GM18526 (cell line): Measurements from ENCODE around the gene TSPAN18.

Experiments
- POLR2A ChIP-seq: IDR thresholded peaks from 3 replicates; pipeline ENCODE4 v1.6.1; 2011; ENCODE audit not compliant: insufficient read length; ENCODE audit errors: extremely low read depth

The TSPAN18 gene

DNA sequence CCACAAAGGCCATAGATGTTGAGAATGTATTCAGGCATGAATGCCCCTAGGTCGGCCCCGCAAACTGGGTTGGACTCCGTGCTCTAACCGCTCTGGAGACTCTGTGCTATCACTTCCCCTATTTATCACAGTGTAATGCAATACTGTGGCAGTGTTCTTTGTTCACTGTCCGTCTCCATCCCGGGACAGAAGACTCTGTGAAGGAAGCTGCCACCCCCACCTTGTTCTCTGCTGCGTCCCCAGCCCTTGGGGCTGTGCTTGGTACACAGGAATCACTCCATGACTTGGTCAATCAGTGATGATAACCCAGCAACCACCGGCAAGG lies 57.6 kb downstream of the TSPAN18 start:
- TF ChIP-seq POLR2A = no peak

GRCh38 chr11:44784851-44785250 lies 58.1 kb downstream of the TSPAN18 start:
- TF ChIP-seq POLR2A = no peak

DNA sequence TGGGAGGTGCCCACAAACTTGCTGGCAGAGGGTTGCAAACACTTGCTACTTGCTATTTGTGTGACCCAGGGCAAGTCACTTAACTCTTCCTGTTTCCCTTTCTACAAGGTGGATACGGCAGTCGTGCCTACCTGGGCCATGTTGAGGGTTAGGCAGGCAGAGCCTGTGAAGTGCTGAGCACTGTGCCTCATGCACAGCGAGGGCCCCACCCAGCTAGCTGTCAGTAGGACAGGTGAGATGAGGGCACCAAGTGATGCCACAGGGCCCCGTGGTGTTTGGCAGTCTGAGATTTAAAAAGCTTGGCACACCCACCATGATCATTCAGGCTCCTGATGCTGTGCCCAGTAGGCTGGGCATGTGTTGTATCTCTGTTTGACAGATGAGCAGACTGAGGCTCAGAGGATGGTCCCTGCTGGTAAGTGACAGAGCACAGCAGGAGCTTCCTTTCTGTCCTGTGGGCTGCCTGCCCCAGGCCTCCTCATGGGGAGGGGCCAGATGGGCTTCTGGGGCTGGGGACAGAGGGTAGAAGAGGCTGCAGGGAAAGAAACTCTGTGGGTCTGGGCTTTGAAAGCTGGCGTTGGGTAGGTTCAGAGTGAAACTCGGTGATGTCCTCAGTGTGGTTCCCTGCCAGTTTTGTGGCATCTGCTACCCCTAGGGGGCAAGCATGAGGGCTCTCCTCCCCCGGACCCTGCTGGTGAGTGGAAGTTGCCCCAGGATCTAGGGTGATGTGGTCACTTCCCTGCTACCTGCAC lies 59.3 kb downstream of the TSPAN18 start:
- no peak for TF ChIP-seq POLR2A

DNA sequence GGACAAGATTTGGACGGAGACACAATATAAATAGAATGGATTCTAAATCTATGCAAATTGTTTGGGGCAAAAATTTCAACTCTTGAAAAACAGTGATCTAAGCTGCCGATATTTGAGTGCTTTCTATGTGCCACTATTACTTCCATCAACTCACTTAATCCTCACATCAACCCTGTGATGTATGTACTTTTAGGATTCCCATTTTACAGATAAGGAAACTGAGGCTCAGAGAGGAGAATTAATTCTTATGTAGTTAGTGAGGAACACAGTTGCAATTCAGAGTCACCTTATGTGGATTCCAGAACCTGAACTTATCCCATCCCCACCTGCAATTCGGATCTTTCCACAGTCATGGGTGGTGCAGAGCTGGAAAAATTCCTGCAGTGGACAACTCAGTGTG lies 60.3 kb downstream of the TSPAN18 start:
- no peak for TF ChIP-seq POLR2A

GRCh38 chr11:44787981-44788380 lies 61.2 kb downstream of the TSPAN18 start:
- TF ChIP-seq POLR2A = no peak

DNA sequence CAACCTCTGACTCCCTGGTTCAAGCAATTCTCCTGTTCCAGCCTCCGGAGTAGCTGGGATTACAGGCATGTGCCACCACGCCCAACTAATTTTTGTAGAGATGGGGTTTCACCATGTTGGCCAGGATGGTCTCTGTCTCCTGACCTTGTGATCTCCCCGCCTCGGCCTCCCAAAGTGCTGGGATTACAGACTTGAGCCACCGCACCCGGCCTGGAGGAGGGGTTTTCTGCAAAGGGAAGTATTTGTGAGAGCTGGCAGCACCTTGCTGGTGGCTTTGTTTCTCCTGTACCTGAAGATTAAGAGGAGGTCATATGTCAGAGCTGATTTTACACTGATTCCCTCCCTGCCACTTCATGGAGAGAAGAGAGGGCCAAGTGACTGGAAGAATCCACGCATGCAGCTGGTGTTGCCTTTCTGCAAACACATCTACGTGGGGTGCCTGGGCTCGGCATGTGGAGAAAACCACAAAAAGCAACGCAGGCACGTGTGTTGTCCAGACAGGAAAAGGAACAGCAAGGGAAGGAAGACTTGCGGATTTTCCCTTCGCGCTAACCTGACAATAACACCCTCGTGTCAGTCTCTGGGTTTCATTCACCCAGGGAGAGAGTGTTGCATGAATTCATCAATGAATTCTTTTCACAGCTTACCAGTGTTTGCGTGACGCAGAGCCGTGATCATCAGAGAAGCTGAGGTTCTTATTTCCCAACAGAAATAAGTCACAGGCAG lies 61.9 kb downstream of the TSPAN18 start:
- TF ChIP-seq POLR2A = no peak

- TF ChIP-seq POLR2A = no peak
Observed at GRCh38 chr11:44789496-44789895, 62.7 kb downstream of the TSPAN18 start.

DNA sequence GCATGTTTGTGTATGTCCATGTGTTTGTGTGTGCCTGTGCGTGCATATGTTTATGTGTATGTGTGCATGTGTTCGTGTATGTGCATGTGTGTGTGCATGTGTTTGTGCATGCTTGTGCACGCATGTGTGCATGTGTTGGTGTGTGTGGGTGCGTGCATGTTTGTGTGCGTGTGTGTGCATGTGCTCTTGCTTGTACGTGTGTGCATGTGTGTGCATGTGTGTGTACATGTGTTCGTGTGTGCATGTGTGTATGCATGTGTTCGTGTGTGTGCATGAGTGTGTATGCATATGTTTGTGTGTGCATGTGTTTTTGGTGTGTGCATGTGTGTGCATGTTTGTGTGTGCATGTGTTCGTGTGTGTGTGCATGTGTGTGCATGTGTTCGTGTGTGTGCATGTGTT lies 63.4 kb downstream of the TSPAN18 start:
- no peak for TF ChIP-seq POLR2A

GRCh38 chr11:44791316-44791925 lies 64.7 kb downstream of the TSPAN18 start:
- TF ChIP-seq POLR2A = no peak

DNA sequence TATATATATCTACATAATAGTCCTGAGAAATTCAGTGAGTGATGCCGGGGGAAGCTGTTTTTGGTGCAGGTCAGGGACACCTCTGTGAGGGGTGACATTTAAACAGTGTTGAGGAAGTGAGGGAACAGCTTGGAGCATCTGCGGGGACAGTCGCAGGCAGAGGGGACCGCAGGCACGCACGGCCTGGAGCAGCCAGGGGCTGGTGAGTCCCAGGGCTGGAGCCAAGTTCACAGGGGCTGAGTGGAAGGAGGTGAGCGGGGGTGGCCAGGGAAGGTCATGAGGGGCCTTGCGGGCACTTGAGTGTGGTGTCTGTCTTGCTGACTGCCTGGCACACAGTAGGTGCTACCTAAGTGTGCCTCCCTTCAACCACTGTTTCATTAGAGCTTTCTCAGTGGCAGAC lies 65.4 kb downstream of the TSPAN18 start:
- TF ChIP-seq POLR2A = no peak

- TF ChIP-seq POLR2A = no peak
Observed at GRCh38 chr11:44793350-44794090, 66.8 kb downstream of the TSPAN18 start.

- no peak for TF ChIP-seq POLR2A
Observed at GRCh38 chr11:44795803-44796535, 69.2 kb downstream of the TSPAN18 start.

DNA sequence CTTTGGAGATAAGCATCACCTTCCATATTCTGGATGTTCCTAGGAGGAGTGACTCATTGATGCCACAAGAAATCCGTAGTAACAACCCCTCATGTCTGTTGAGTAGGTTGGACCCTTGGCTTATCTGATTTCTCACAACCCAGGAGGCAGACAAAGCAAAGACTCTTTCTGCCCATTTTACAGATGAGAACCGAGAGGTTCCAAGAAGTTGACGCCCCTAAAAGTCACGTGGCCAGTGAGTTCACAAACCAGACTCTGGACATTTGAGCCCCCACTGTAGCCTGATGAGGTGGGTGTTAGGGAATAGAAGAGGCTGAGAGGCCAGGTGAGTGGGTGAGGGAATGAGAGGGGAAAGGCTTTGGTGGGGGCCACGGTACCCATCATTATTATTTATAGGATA lies 70.3 kb downstream of the TSPAN18 start:
- no peak for TF ChIP-seq POLR2A

DNA sequence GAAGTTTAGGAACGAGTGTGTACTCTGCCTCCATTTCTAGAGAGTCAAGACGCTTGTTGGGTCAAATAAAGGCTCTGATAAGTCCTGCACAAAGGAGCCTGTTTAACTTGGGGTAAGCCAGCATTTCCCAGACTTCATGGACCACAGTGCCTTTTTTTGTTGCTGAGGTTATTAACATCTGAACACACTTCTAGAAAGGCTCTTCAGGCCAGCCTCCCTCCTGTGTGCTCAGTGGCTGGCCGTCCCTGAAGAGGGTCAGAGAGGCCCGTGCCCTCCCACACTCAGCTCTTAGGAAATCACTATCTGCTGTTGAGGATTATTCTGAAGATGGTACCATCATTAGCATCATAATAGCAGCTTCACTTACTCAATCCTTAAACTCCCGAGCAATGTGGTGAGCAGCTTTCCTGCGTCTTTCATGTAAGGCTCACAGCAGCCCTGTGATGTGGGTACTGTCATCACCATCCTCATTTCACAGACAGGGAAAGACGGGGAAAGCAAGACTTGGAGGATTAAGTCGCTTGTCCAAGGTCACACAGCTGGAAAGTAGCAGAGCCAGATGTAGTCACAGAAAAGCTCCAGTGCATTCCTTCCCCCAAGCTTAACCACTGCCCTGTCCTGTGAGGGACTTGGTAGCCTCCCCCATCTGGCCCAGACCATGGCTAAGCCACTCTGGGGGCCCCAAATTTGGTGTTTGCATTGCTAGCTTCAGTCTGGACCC lies 71.3 kb downstream of the TSPAN18 start:
- TF ChIP-seq POLR2A = no peak
